HG03575 (cell line): ENCODE data around the gene GMEB2.
"Not testable (repeated sequence)": the region's sequence is repeated elsewhere in the genome, so short reads cannot be mapped to it uniquely, and the experiment has no call there.

Experiments used
- ATAC-seq: cut with Tn5 transposase; IDR thresholded peaks from one replicate; pipeline ENCODE4 v1.9.1; 2021; ENCODE audit not compliant: unreplicated experiment, insufficient number of reproducible peaks, low FRiP score; ENCODE audit errors: extremely low read depth

GMEB2 gene

DNA sequence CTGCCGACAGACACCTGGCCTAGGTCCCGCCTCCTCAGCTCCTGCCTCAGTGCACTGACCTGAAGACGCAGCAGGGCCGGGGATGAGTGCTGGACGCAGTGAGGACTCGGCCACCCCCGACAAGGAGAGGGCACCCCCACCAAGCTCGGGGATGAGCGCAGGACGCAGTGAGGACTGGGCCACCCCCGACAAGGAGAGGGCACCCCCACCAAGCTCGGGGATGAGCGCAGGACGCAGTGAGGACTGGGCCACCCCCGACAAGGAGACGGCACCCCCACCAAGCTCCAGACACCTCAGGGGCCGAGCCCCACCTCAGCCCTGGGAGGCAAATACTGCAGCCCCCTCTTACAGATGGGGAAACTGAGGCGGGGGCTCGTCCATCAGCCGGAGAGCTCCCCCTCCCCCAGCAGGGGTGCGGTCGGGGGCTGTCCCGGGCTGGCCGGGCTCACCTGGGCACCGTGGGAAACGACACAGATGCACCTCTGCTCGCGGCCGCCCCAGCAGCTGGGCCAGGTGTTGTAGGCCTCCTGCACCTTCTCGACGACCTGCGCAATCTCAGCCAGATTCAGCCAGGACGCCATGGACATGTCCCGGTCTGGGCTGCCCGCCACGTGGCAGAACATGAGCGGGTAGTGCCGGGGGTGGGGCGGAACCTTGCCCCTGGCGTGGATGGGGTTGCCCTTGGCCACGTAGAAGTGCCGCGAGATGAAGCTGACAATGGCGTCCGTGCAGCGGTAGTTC is 60.3 kb downstream of the GMEB2 start:
- ATAC-seq: no peak

GRCh38 chr20:63565699-63566335 is 61.1 kb downstream of the GMEB2 start:
- no peak for ATAC-seq

GRCh38 chr20:63565021-63565698 is 61.7 kb downstream of the GMEB2 start:
- ATAC-seq: no peak

DNA sequence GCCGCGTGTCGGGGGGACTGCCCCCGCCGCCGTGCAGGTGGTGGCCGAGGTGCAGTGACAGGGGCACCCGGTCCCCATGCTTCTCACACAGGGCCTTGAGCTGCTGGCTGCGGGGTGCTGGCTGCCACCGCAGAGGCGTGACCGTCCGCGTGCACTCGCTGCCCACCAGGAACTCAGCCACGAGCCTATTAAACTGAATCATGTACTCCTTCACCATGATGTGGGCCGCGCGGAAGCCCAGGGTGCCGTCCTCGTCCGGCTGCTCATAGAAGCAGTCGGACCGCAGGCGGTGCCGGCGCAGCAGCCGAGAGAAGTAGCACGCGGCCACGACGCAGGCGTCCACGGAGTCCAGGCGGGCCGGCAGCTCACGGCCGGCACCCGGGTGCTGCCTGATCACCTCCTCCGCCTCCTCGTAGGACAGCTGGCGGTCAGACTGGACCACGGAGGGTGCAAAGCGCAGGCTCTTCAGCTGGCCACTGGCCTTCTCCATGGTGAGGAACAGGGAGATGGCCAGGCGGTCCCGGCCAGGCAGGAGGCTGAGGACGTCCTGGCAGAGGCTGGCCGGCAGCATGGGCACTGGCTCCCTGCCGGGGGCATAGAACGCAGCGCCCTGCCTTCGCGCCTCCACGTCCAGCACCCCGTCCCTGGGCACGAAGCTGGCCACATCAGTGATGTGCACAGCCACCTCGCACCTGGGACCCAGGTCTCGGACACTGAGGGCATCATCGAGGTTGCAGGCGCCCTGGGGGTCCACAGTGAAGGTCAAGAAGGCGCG is 62.7 kb downstream of the GMEB2 start:
- no peak for ATAC-seq

GRCh38 chr20:63563225-63563935 is 63.5 kb downstream of the GMEB2 start:
- no peak for ATAC-seq

- no peak for ATAC-seq
Observed at GRCh38 chr20:63562461-63563224, 64.3 kb downstream of the GMEB2 start.

DNA sequence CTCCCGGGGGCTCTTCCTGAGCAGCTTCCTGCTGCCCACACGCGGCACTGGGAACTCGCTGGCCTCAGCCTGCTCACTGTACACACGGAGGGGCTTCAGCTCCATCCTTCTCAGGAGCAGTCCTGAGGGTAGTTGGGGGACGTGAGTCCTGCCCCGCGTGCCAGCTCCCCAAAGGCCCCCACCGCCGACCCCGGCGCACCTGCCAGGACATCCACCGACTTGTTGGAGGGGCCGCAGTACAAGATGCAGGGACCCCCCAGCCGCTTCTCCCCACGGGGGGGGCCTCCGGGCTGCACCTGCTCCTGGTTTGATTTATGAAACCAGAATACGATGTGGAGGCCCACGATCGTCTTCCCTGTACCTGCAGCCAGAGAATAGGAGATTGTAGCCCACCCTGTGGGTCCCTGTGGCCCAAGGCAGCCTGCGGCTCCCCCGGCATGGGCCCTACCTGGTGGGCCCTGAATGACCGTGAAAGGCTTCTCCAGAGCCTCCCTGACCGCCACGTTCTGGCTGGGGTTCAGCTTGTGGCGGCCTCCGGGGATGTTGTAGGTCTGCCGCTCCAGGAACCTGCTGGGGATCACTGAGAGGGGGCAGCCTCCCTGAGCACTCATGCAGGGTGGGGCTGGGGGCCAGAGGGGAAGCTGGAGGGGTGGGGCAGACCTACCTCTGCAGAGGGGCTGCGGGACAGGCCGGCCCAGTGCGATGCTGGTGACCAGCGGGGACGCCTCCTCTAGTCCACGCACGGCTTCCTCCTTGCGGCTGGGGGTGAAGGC is 65.1 kb downstream of the GMEB2 start:
- ATAC-seq: no peak

GRCh38 chr20:63560856-63561609 is 65.9 kb downstream of the GMEB2 start:
- no peak for ATAC-seq

GRCh38 chr20:63560333-63560805 is 66.5 kb downstream of the GMEB2 start:
- ATAC-seq: no peak

DNA sequence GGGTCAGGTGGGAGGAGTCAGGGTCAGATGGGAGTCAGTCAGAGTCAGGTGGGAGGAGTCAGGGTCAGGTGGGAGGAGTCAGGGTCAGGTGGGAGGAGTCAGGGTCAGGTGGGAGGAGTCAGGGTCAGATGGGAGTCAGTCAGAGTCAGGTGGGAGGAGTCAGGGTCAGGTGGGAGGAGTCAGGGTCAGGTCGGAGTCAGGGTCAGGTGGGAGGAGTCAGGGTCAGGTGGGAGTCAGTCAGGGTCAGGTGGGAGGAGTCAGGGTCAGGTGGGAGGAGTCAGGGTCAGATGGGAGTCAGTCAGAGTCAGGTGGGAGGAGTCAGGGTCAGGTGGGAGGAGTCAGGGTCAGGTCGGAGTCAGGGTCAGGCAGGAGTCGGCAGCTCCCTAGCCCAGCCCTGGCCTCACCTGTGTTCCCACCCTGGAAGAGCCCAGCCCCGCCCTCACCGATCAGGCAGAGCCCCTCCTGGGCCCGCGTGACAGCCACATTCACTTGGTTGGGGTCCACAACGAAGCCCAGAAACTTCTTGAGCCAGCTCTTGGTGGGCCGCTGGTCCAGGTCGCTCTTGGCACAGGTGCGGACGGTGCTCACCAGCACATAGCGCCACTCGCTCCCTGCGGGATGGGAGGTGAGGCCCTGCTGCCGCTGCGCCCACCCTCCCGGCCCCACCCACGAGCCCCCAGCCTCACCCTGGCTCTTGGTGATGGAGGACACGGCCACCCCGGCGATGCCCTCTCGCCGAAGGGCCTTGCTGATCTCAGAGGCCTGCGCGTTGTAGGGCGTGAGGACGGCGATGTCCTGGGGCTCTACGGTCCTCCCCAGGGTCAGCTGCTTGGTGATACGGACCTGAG is 67.2 kb downstream of the GMEB2 start:
- not testable (repeated sequence) for ATAC-seq

- ATAC-seq: no peak
Observed at GRCh38 chr20:63558804-63559484, 68.0 kb downstream of the GMEB2 start.

GRCh38 chr20:63557481-63557891 is 69.4 kb downstream of the GMEB2 start:
- no peak for ATAC-seq

DNA sequence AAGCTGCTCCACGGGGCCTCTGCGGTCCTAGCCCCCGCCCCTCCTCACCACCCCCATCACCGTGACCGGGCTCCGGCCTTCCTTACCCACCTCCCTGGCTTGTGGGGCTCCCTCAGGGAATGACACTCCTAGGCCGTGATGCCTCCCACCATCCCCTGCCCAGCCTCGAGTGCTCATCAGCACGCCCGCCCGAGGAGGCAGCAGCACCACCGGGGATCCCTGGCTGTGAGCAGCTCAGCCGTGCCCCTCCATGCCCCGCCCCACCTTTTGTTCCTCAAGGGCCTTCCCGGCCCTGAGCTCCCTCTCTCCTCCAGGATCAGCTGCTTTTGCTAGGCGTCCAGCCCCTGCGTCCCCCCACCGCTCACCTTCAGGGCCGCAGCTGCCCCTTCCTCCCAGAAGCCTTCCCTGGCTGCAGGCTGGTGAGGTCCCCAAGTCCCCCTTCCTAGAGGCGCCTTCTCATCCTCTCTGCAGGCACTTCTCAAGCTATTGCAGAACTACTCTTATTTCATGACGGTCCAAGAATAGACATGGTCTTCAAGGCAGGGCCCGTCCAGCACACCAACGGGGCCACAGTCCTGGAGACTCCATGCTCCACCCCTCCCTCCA is 69.9 kb downstream of the GMEB2 start:
- ATAC-seq: no peak

DNA sequence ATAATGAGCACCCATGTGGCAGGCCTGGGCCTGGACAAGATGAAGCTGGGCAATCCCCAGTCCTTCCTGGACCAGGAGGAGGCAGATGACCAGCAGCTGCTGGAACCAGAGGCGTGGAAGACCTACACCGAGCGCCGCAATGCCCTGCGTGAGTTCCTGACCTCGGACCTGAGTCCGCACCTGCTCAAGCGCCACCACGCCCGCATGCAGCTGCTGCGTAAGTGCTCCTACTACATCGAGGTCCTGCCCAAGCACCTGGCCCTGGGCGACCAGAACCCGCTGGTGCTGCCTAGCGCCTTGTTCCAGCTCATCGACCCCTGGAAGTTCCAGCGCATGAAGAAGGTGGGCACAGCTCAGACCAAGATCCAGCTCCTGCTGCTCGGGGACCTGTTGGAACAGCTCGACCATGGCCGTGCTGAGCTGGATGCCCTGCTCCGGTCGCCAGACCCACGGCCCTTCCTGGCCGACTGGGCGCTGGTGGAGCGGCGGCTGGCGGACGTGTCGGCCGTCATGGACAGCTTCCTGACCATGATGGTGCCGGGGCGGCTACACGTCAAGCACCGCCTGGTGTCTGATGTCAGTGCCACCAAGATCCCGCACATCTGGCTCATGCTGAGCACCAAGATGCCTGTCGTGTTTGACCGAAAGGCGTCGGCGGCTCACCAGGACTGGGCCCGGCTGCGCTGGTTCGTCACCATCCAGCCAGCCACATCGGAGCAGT is 71.1 kb downstream of the GMEB2 start:
- ATAC-seq: no peak
